ENCODE measurements around the gene CCM2.
"Not testable (repeated sequence)": the region's sequence is repeated elsewhere in the genome, so short reads cannot be mapped to it uniquely, and the experiment has no call there.

CCM2 gene

GRCh38 chr7:45102785-45103712, 103.0 kb downstream of the CCM2 start:
- H3K4me1 Mint-ChIP-seq (ENCODE audit: low read depth) = peaks cover 10% of the 10 kb centered on the region
- no peaks in the 10 kb centered on the region for H3K9me3 Mint-ChIP-seq
- H3K27me3 Mint-ChIP-seq (ENCODE audit: low read depth) = no peaks in the 10 kb centered on the region
- H3K4me3 Mint-ChIP-seq = no peak overlapping the region
- H3K36me3 Mint-ChIP-seq (ENCODE audit: low read depth) = peaks cover 29% of the 10 kb centered on the region
- no peak overlapping the region for H3K27ac Mint-ChIP-seq

GRCh38 chr7:45103958-45104843, 104.2 kb downstream of the CCM2 start:
- H3K4me3 Mint-ChIP-seq = no peak overlapping the region
- H3K9me3 Mint-ChIP-seq = no peaks in the 10 kb centered on the region
- H3K27me3 Mint-ChIP-seq (ENCODE audit: low read depth) = no peaks in the 10 kb centered on the region
- H3K4me1 Mint-ChIP-seq (ENCODE audit: low read depth) = peaks cover 18% of the 10 kb centered on the region
- H3K36me3 Mint-ChIP-seq (ENCODE audit: low read depth) = peaks cover 36% of the 10 kb centered on the region
- H3K27ac Mint-ChIP-seq = no peak overlapping the region

GRCh38 chr7:45104844-45105587, 105.0 kb downstream of the CCM2 start:
- no peak overlapping the region for H3K4me3 Mint-ChIP-seq
- no peaks in the 10 kb centered on the region for H3K27me3 Mint-ChIP-seq (ENCODE audit: low read depth)
- no peak overlapping the region for H3K27ac Mint-ChIP-seq
- no peaks in the 10 kb centered on the region for H3K9me3 Mint-ChIP-seq
- H3K36me3 Mint-ChIP-seq (ENCODE audit: low read depth) = peaks cover 32% of the 10 kb centered on the region
- H3K4me1 Mint-ChIP-seq (ENCODE audit: low read depth) = peaks cover 20% of the 10 kb centered on the region

- no peaks in the 10 kb centered on the region for H3K9me3 Mint-ChIP-seq
- H3K4me3 Mint-ChIP-seq = no peak overlapping the region
- peaks cover 29% of the 10 kb centered on the region for H3K36me3 Mint-ChIP-seq (ENCODE audit: low read depth)
- H3K27ac Mint-ChIP-seq = no peak overlapping the region
- H3K27me3 Mint-ChIP-seq (ENCODE audit: low read depth) = no peaks in the 10 kb centered on the region
- peaks cover 22% of the 10 kb centered on the region for H3K4me1 Mint-ChIP-seq (ENCODE audit: low read depth)
Observed at GRCh38 chr7:45105588-45106188, 105.7 kb downstream of the CCM2 start.

- H3K4me1 Mint-ChIP-seq (ENCODE audit: low read depth) = peaks cover 27% of the 10 kb centered on the region
- H3K4me3 Mint-ChIP-seq = no peak overlapping the region
- peaks cover 4% of the 10 kb centered on the region for H3K27me3 Mint-ChIP-seq (ENCODE audit: low read depth)
- H3K9me3 Mint-ChIP-seq = no peaks in the 10 kb centered on the region
- H3K36me3 Mint-ChIP-seq (ENCODE audit: low read depth) = peaks cover 31% of the 10 kb centered on the region
- H3K27ac Mint-ChIP-seq = no peak overlapping the region
Observed at GRCh38 chr7:45106820-45107219, 106.8 kb downstream of the CCM2 start.

GRCh38 chr7:45107356-45107755, 107.4 kb downstream of the CCM2 start:
- no peak overlapping the region for H3K4me3 Mint-ChIP-seq
- H3K4me1 Mint-ChIP-seq (ENCODE audit: low read depth) = peaks cover 30% of the 10 kb centered on the region
- H3K27me3 Mint-ChIP-seq (ENCODE audit: low read depth) = peaks cover 5% of the 10 kb centered on the region
- H3K36me3 Mint-ChIP-seq (ENCODE audit: low read depth) = peaks cover 30% of the 10 kb centered on the region
- no peak overlapping the region for H3K27ac Mint-ChIP-seq
- H3K9me3 Mint-ChIP-seq = no peaks in the 10 kb centered on the region

- H3K9me3 Mint-ChIP-seq = no peaks in the 10 kb centered on the region
- peaks cover 13% of the 10 kb centered on the region for H3K27me3 Mint-ChIP-seq (ENCODE audit: low read depth)
- H3K27ac Mint-ChIP-seq = peak overlapping the region; percentile 6
- H3K4me1 Mint-ChIP-seq (ENCODE audit: low read depth) = peaks cover 37% of the 10 kb centered on the region
- peak overlapping the region; percentile 1 for H3K4me3 Mint-ChIP-seq
- peaks cover 25% of the 10 kb centered on the region for H3K36me3 Mint-ChIP-seq (ENCODE audit: low read depth)
Observed at GRCh38 chr7:45108863-45109262, 108.9 kb downstream of the CCM2 start.

- Mint-ChIP-seq H3K4me3 (peak within 1 kb of the TSS; percentile 100), H3K9me3 (no peaks in the 10 kb centered on the region), H3K4me1 (ENCODE audit: low read depth) (peaks cover 38% of the 10 kb centered on the region), H3K36me3 (ENCODE audit: low read depth) (peaks cover 23% of the 10 kb centered on the region), H3K27me3 (ENCODE audit: low read depth) (peaks cover 29% of the 10 kb centered on the region), H3K27ac (peak within 1 kb of the TSS; percentile 98)
Observed at GRCh38 chr7:45111298-45112223, 111.6 kb downstream of the CCM2 start, which contains the start of gene TBRG4. TBRG4 (minus strand) TSS chr7:45111697; CDS start chr7:45109237, 2,460 bp downstream.

GRCh38 chr7:45112648-45113047, 112.6 kb downstream of the CCM2 start:
- peak overlapping the region; percentile 100 for H3K4me3 Mint-ChIP-seq
- H3K4me1 Mint-ChIP-seq (ENCODE audit: low read depth) = peaks cover 31% of the 10 kb centered on the region
- H3K27ac Mint-ChIP-seq = peak overlapping the region; percentile 76
- H3K27me3 Mint-ChIP-seq (ENCODE audit: low read depth) = peaks cover 32% of the 10 kb centered on the region
- H3K36me3 Mint-ChIP-seq (ENCODE audit: low read depth) = peaks cover 17% of the 10 kb centered on the region
- no peaks in the 10 kb centered on the region for H3K9me3 Mint-ChIP-seq

- not testable (repeated sequence) for H3K36me3 Mint-ChIP-seq (ENCODE audit: low read depth); H3K4me3 Mint-ChIP-seq; H3K9me3 Mint-ChIP-seq; H3K27ac Mint-ChIP-seq
- Mint-ChIP-seq H3K27me3 (ENCODE audit: low read depth) (peaks cover 32% of the 10 kb centered on the region), H3K4me1 (ENCODE audit: low read depth) (peaks cover 23% of the 10 kb centered on the region)
Observed at GRCh38 chr7:45114257-45114656, 114.3 kb downstream of the CCM2 start.

GRCh38 chr7:45114926-45115325, 114.9 kb downstream of the CCM2 start:
- peaks cover 32% of the 10 kb centered on the region for H3K27me3 Mint-ChIP-seq (ENCODE audit: low read depth)
- peaks cover 22% of the 10 kb centered on the region for H3K4me1 Mint-ChIP-seq (ENCODE audit: low read depth)
- H3K4me3 Mint-ChIP-seq = no peak overlapping the region
- H3K36me3 Mint-ChIP-seq (ENCODE audit: low read depth) = peaks cover 5% of the 10 kb centered on the region
- no peaks in the 10 kb centered on the region for H3K9me3 Mint-ChIP-seq
- no peak overlapping the region for H3K27ac Mint-ChIP-seq

GRCh38 chr7:45116048-45116447, 116.0 kb downstream of the CCM2 start:
- H3K27ac Mint-ChIP-seq = no peak overlapping the region
- no peak overlapping the region for H3K4me3 Mint-ChIP-seq
- no peaks in the 10 kb centered on the region for H3K9me3 Mint-ChIP-seq
- peaks cover 19% of the 10 kb centered on the region for H3K4me1 Mint-ChIP-seq (ENCODE audit: low read depth)
- H3K36me3 Mint-ChIP-seq (ENCODE audit: low read depth) = peaks cover 5% of the 10 kb centered on the region
- H3K27me3 Mint-ChIP-seq (ENCODE audit: low read depth) = peaks cover 32% of the 10 kb centered on the region

GRCh38 chr7:45117582-45117981, 117.6 kb downstream of the CCM2 start:
- peaks cover 27% of the 10 kb centered on the region for H3K27me3 Mint-ChIP-seq (ENCODE audit: low read depth)
- no peak overlapping the region for H3K4me3 Mint-ChIP-seq
- peaks cover 12% of the 10 kb centered on the region for H3K4me1 Mint-ChIP-seq (ENCODE audit: low read depth)
- H3K36me3 Mint-ChIP-seq (ENCODE audit: low read depth) = no peaks in the 10 kb centered on the region
- H3K27ac Mint-ChIP-seq = no peak overlapping the region
- H3K9me3 Mint-ChIP-seq = no peaks in the 10 kb centered on the region
